Measurements from ENCODE around the gene CRYZ.

GRCh38 chr1:74737333-74737732 lies 4.5 kb upstream of the CRYZ start:
- TF ChIP-seq POLR2A (IDR thresholded peaks at IDR 0.05) (no peak), CTCF (IDR thresholded peaks at IDR 0.05) (no peak)

All from lower leg skin (tissue), 3 donors.